HepG2 (cell line): ENCODE results near the gene RING1. TPM values are rescaled to one million over a fixed set of nuclear protein-coding genes. Genes with fewer than 3 reads are reported as not detected.
A peak's percentile ranks its signal among the peaks of the same experiment; 100 is the strongest.

Experiments used
- BRD4 ChIP-seq: sonication (generic); formaldehyde crosslinking; IDR thresholded peaks from 2 replicates; pipeline ENCODE4 v1.4.0; 2020; ENCODE audit warnings: missing genetic modification reagents
- CENPX ChIP-seq: sonication (generic); formaldehyde crosslinking; IDR thresholded peaks from 2 replicates; pipeline ENCODE4 v1.9.0; 2021; ENCODE audit warnings: mild to moderate bottlenecking, missing genetic modification reagents, moderate library complexity
- EED ChIP-seq: sonication (generic); formaldehyde crosslinking; IDR thresholded peaks from 2 replicates; pipeline ENCODE4 v1.5.0; 2020; ENCODE audit warnings: mild to moderate bottlenecking, missing genetic modification reagents
- HNRNPUL1 ChIP-seq: fragments of 200-400 bp; formaldehyde crosslinking; IDR thresholded peaks from 2 replicates; pipeline ENCODE4 v1.6.1; 2017; ENCODE audit warnings: low read depth, mild to moderate bottlenecking, low read length, moderate library complexity
- MYPOP ChIP-seq: sonication (generic); formaldehyde crosslinking; IDR thresholded peaks from 2 replicates; pipeline ENCODE4 v1.8.1; 2023; ENCODE audit warnings: mild to moderate bottlenecking, moderate library complexity, missing genetic modification reagents
- PAX8 ChIP-seq: sonication (generic); formaldehyde crosslinking; IDR thresholded peaks from 2 replicates; pipeline ENCODE4 v1.8.0; 2022; ENCODE audit warnings: mild to moderate bottlenecking, missing genetic modification reagents, borderline replicate concordance
- PRDM15 ChIP-seq: sonication (generic); formaldehyde crosslinking; IDR thresholded peaks from 2 replicates; pipeline ENCODE4 v1.4.0; 2020; ENCODE audit warnings: missing genetic modification reagents
- SETDB1 ChIP-seq: sonication (generic); formaldehyde crosslinking; IDR thresholded peaks from 2 replicates; pipeline ENCODE4 v1.5.1; 2020; ENCODE audit warnings: missing genetic modification reagents, mild to moderate bottlenecking, borderline replicate concordance
- SMARCE1 ChIP-seq: fragments of 450-650 bp; IDR thresholded peaks from 2 replicates; pipeline ENCODE4 v1.6.1; 2017; ENCODE audit warnings: borderline replicate concordance
- STAG1 ChIP-seq: sonication (generic); formaldehyde crosslinking; IDR thresholded peaks from 2 replicates; pipeline ENCODE4 v1.4.0; 2020; ENCODE audit warnings: missing genetic modification reagents
- THAP9 ChIP-seq: sonication (generic); formaldehyde crosslinking; IDR thresholded peaks from 2 replicates; pipeline ENCODE4; 2020; ENCODE audit warnings: missing genetic modification reagents, mild to moderate bottlenecking, borderline replicate concordance
- TIGD3 ChIP-seq: sonication (generic); formaldehyde crosslinking; IDR thresholded peaks from 2 replicates; pipeline ENCODE4 v1.5.1; 2020; ENCODE audit warnings: mild to moderate bottlenecking, missing genetic modification reagents, borderline replicate concordance
- ZIK1 ChIP-seq: sonication (generic); formaldehyde crosslinking; IDR thresholded peaks from 2 replicates; pipeline ENCODE4 v1.5.0; 2020; ENCODE audit warnings: mild to moderate bottlenecking, low read depth, missing genetic modification reagents, borderline replicate concordance
- ZNF121 ChIP-seq: sonication (generic); formaldehyde crosslinking; IDR thresholded peaks from 2 replicates; pipeline ENCODE4 v1.5.0; 2020; ENCODE audit warnings: mild to moderate bottlenecking, missing genetic modification reagents
- ZNF224 ChIP-seq: sonication (generic); formaldehyde crosslinking; IDR thresholded peaks from 2 replicates; pipeline ENCODE4 v1.5.0; 2020; ENCODE audit warnings: mild to moderate bottlenecking, missing genetic modification reagents
- ZNF24 ChIP-seq: fragments of 450-650 bp; IDR thresholded peaks from 2 replicates; pipeline ENCODE4 v1.6.1; 2017; ENCODE audit warnings: antibody characterized with exemption, mild to moderate bottlenecking
- ZNF629 ChIP-seq: sonication (generic); formaldehyde crosslinking; conservative IDR thresholded peaks from 2 replicates; pipeline ENCODE4 v1.5.0; 2020; ENCODE audit warnings: missing genetic modification reagents
- ZNF782 ChIP-seq: sonication (generic); formaldehyde crosslinking; IDR thresholded peaks from 2 replicates; pipeline ENCODE4 v1.4.0; 2020; ENCODE audit warnings: missing genetic modification reagents, mild to moderate bottlenecking, borderline replicate concordance
- polyA plus RNA-seq, 8 experiments: library from polyadenylated mRNA; depleted of rRNA in 3 of 8; stranded (reverse) in 7 of 8; unstranded in 1 of 8; fragments of >200 nt; fragmentation: Illumina TruSeq in 4 of 8; extraction: Trizol in 4 of 8; gene quantifications; 2 replicates each; pipeline versions ENCODE4 v1.2.1 to v1.2.3, GENCODE V29; 2011 to 2016; ENCODE audit warnings: low read depth in 4 of 8, missing spikeins in 1 of 8, mixed read lengths in 1 of 8; ENCODE audit not compliant: insufficient read depth in 1 of 8
- total RNA-seq, 5 experiments: library from RNA; depleted of rRNA; stranded (reverse); fragments of >200 nt; fragmentation: Illumina TruSeq; extraction: Trizol; gene quantifications; 2 replicates each; pipeline ENCODE4 v1.2.3, GENCODE V29; 2016; ENCODE audit warnings: low read depth in 1 of 5

The RING1 gene
- total and polyA plus RNA-seq, 2 of the 13 experiments (the other 11 are each of a cell fraction or from before 2014, with no cell fraction given): 23.9 to 33.6 TPM

GRCh38 chr6:33198159-33198852, 10.0 kb upstream of the RING1 start (continued):
- TF ChIP-seq SETDB1 (CRISPR knock-in tag) (no peak), CENPX (CRISPR knock-in tag) (no peak), EED (no peak; the same call in 1 of the 2 replicates), ZIK1 (CRISPR knock-in tag) (0 out of 2 replicates have a peak, but pooled peaks have one; percentile 42), PRDM15 (CRISPR knock-in tag) (peak; percentile 76), ZNF24 (peak; percentile 62; the same call in 1 of the 2 replicates), HNRNPUL1 (no peak), SMARCE1 (no peak), PAX8 (no peak), ZNF224 (CRISPR knock-in tag) (0 out of 2 replicates have a peak, but pooled peaks have one; percentile 42), TIGD3 (CRISPR knock-in tag) (no peak), ZNF782 (CRISPR knock-in tag) (0 out of 2 replicates have a peak, but pooled peaks have one; percentile 32), ZNF629 (CRISPR knock-in tag) (no peak), STAG1 (CRISPR knock-in tag) (no peak), BRD4 (no peak), ZNF121 (CRISPR knock-in tag) (peak; percentile 96), THAP9 (CRISPR knock-in tag) (no peak), MYPOP (CRISPR knock-in tag) (peak; percentile 87; the same call in 1 of the 2 replicates)
